GM12878 (cell line): Measurements from ENCODE around the gene RFX7. TPM values are rescaled to one million over a fixed set of nuclear protein-coding genes. Genes with fewer than 3 reads are reported as not detected.
A peak's percentile ranks its signal among the peaks of the same experiment; 100 is the strongest.

Source experiments
- ATAC-seq: fragments of 200-7000 bp; cut with Tn5 transposase; 3 replicates; pipeline ENCODE4 v1.9.1; 2020; ENCODE audit warnings: mild to moderate bottlenecking, moderate library complexity
- BruUV-seq: library from RNA; stranded (reverse); fragments of 400-500 nt; replicated peaks from 2 replicates; lab custom pipeline; 2021; lab: Mats Ljungman, UMichigan
- CTCF ChIA-PET: fragments of 300-600 bp; sonication (Branson Sonifier 250); formaldehyde crosslinking; extraction: SDS; loops from one replicate; lab custom pipeline; 2021; ENCODE audit warnings: inconsistent platforms; lab: Yijun Ruan, JAX
- POLR2A ChIA-PET: fragments of 350-600 bp; formaldehyde crosslinking; extraction: SDS; loops from one replicate; lab custom pipeline; 2021; ENCODE audit warnings: inconsistent platforms; lab: Charles Lee
- RAD21 ChIA-PET: fragments of 300-600 bp; sonication (Branson Sonifier 250); formaldehyde crosslinking; loops from one replicate; lab custom pipeline; 2023; ENCODE audit warnings: antibody characterized with exemption; ENCODE audit not compliant: unreplicated experiment; lab: Charles Lee
- SMC1A ChIA-PET: fragments of 300-600 bp; sonication (Branson Sonifier 250); formaldehyde crosslinking; loops from one replicate; lab custom pipeline; 2023; ENCODE audit not compliant: unreplicated experiment, uncharacterized antibody; lab: Charles Lee
- DNase-seq: peaks from one replicate; pipeline ENCODE4 v3.0.0-alpha.2; 2011; ENCODE audit warnings: low read depth, low spot score
- FAIRE-seq: peaks from 3 replicates; lab custom pipeline; 2011; peaks lifted over from hg19 to GRCh38; lab: Jason Lieb, UNC
- H2AFZ ChIP-seq: 2 replicates; pipeline ENCODE4 v1.6.0; 2011; ENCODE audit warnings: low read depth, low read length, control low read depth; ENCODE audit not compliant: control insufficient read depth
- H3K27ac ChIP-seq: 2 replicates; pipeline ENCODE4 v1.5.1; 2011; ENCODE audit warnings: control low read depth; ENCODE audit not compliant: control insufficient read depth, insufficient read depth
- H3K27me3 ChIP-seq, 2 experiments: replicated peaks in 1 of 2; 2 replicates each; pipeline versions ENCODE4 v1.6.0 to v1.6.1; 2011; ENCODE audit warnings: low read length in 1 of 2; ENCODE audit not compliant: control insufficient read depth in 2 of 2, insufficient read depth in 2 of 2
- H3K36me3 ChIP-seq, 2 experiments: 2 replicates each; pipeline ENCODE4 v1.5.1; 2011; ENCODE audit warnings: low read length in 1 of 2; ENCODE audit not compliant: control insufficient read depth in 2 of 2, insufficient read depth in 2 of 2
- H3K4me1 ChIP-seq: 2 replicates; pipeline ENCODE4 v1.6.1; 2011; ENCODE audit warnings: mild to moderate bottlenecking, low read length, moderate library complexity, mixed read lengths; ENCODE audit not compliant: control insufficient read depth, insufficient read depth
- H3K4me2 ChIP-seq: 2 replicates; pipeline ENCODE4 v1.6.0; 2011; ENCODE audit warnings: control low read depth; ENCODE audit not compliant: control insufficient read depth, insufficient read depth
- H3K4me3 ChIP-seq: fragments of 200-600 bp; sonication (generic); 2 replicates; pipeline ENCODE4 v1.5.1; 2016
- H3K79me2 ChIP-seq: 2 replicates; pipeline ENCODE4 v1.6.0; 2011; ENCODE audit warnings: low read length; ENCODE audit not compliant: control insufficient read depth, insufficient read depth
- H3K9ac ChIP-seq: 2 replicates; pipeline ENCODE4 v1.8.0; 2011; ENCODE audit warnings: low read length, control low read depth, mixed read lengths; ENCODE audit not compliant: control insufficient read depth, insufficient read depth
- H3K9me3 ChIP-seq: replicated peaks from 3 replicates; pipeline ENCODE4 v1.5.1; 2011; ENCODE audit warnings: mild to moderate bottlenecking, low read length; ENCODE audit not compliant: control insufficient read depth, insufficient read depth
- H4K20me1 ChIP-seq: 2 replicates; pipeline ENCODE4 v1.6.0; 2011; ENCODE audit not compliant: control insufficient read depth, insufficient read depth
- HCFC1 ChIP-seq: fragments of 150-350 bp; IDR thresholded peaks from 2 replicates; pipeline ENCODE4 v1.6.1; 2014; ENCODE audit warnings: low read length
- IKZF1 ChIP-seq: fragments of 450-650 bp; conservative IDR thresholded peaks from 2 replicates; pipeline ENCODE4 v1.6.1; 2017; ENCODE audit warnings: antibody characterized with exemption, mild to moderate bottlenecking
- SREBF1 ChIP-seq: IDR thresholded peaks from 2 replicates; pipeline ENCODE4 v1.6.1; 2012; ENCODE audit warnings: mild to moderate bottlenecking, low read length
- SUZ12 ChIP-seq: fragments of 200-600 bp; sonication (generic); IDR thresholded peaks from one replicate; pipeline ENCODE4 v1.6.1; 2018; ENCODE audit warnings: antibody characterized with exemption, mild to moderate bottlenecking; ENCODE audit not compliant: unreplicated experiment
- WGBS: methylation state at CpG from one replicate; pipeline ENCODE4 v1.1.6; 2016; ENCODE audit warnings: low lambda C conversion rate; ENCODE audit not compliant: insufficient replicate concordance, insufficient coverage; ENCODE audit errors: missing lambda C conversion rate; 5-methylcytosine and 5-hydroxymethylcytosine counted together
- in situ Hi-C: fragments of 300-500 bp; cut with MboI; formaldehyde crosslinking; loops from 9 replicates; pipeline ENCODE4 v1.14.3; 2018; ENCODE audit warnings: mixed read lengths
- intact Hi-C: fragments of 100-400 bp; cut with micrococcal nuclease; formaldehyde crosslinking; loops from one replicate; pipeline ENCODE4 v1.14.2; 2022; ENCODE audit not compliant: unreplicated experiment
- polyA plus RNA-seq, 11 experiments: library from polyadenylated mRNA; depleted of rRNA in 4 of 11; unstranded in 6 of 11; stranded (reverse) in 5 of 11; fragments of >200 nt; fragmentation: Nextera tagmentation in 4 of 11; fragmentation: Illumina TruSeq in 1 of 11; extraction: Ambion mirVana in 4 of 11; extraction: Trizol in 1 of 11; gene quantifications; 1 replicate in 1 of 11; 2 replicates in 10 of 11; pipeline versions ENCODE4 v1.2.1 to v1.2.3, GENCODE V29; 2011 to 2016; ENCODE audit warnings: inconsistent platforms in 2 of 11, missing spikeins in 2 of 11, low read depth in 1 of 11
- total RNA-seq, 4 experiments: library from RNA; depleted of rRNA in 3 of 4; stranded (reverse); fragments of >200 nt in 3 of 4; fragmentation: Illumina TruSeq in 1 of 4; extraction: Trizol in 1 of 4; gene quantifications; 2 replicates each; pipeline versions ENCODE4 v1.2.1 to v1.2.3, GENCODE V29; 2013 to 2021
- TF ChIP-seq, protein P1 (sequence below): fragments of 450-650 bp; IDR thresholded peaks from 2 replicates; pipeline ENCODE4 v1.6.1; 2014; ENCODE audit warnings: mild to moderate bottlenecking
- TF ChIP-seq, protein P2 (sequence below): fragments of 450-650 bp; IDR thresholded peaks from 2 replicates; pipeline ENCODE4 v1.6.1; 2017; ENCODE audit warnings: mild to moderate bottlenecking, low read depth, inconsistent platforms; ENCODE audit not compliant: poor library complexity, severe bottlenecking

RFX7 gene
- total and polyA plus RNA-seq, 10 of the 15 experiments (the other 5 are each of a cell fraction or from before 2014, with no cell fraction given), result 3.2 to 31.4 (median 10.7) TPM

DNA sequence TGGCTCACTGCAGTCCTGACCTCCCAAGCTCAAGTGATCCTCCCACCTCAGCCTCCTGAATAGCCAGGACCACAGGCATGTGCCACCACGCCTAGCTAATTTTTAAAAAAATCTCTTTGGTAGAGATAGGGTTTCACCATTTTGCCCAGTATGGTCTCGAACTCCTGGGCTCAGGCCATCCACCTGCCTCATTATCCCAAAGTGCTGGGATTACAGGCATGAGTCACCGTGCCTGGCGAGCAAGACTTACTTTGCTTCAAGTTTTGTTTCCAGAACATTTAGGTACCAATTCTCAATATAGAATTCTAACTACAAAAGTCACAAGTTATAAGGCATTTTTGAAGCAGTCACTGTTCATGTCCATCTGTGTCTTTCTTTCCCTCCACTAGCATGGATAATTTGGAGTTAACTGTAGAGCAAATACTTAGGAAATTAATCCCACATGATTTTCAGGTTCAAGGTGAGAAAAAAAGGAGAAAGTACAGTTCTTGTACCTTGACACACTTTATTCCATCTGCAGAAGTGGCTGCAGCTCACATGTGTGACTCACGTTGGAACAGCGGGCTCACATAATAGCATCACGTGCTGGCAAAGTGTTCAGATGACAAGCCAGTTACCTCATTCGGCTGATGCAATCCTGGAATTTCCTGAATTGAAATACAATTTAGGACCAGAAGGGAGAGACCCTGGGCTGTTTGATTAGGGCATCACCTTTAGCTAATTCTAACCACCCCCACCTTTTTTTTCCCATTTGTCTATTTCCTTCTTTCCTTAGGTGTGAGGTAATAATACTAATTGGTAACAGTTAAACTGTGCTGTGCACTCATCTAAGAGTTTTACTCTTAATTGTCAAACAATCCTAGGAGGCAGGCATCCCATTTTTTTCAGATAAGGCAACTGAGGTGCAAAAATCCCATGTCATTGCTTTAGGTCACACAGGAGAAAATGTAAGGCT is 203.3 kb downstream of the RFX7 start:
- intact Hi-C loops, result no loop called here
- no peak for ATAC-seq
- Histone ChIP-seq H3K9me3 (no peaks in the 10 kb centered on the region; the same call in 1 of the 3 replicates), H3K79me2 (no peaks in the 10 kb centered on the region), H3K9ac (no peak overlapping the region), H3K36me3 (no peaks in the 10 kb centered on the region), H3K27me3 (no peaks in the 10 kb centered on the region), H2AFZ (no peak overlapping the region), H3K4me1 (peaks cover 3% of the 10 kb centered on the region; the same call in 1 of the 2 replicates), H3K4me3 (no peak overlapping the region), H3K27ac (no peak overlapping the region), H4K20me1 (no peaks in the 10 kb centered on the region)
- in situ Hi-C loops, result no loop called here
- ChIA-PET CTCF (interaction anchor here (0.6 kb wide), 1 partner anchor 99 kb away, joined by 3 read pairs; no protein-coding TSS in a partner anchor), SMC1A (no interaction called here)
- no peak for FAIRE-seq
- WGBS, result 47% methylated on average over 8 of the region's 8 CpGs
- no peak for DNase-seq
- TF ChIP-seq IKZF1 (no peak), SREBF1 (no peak), HCFC1 (no peak)
- TF ChIP-seq, protein P1, sequence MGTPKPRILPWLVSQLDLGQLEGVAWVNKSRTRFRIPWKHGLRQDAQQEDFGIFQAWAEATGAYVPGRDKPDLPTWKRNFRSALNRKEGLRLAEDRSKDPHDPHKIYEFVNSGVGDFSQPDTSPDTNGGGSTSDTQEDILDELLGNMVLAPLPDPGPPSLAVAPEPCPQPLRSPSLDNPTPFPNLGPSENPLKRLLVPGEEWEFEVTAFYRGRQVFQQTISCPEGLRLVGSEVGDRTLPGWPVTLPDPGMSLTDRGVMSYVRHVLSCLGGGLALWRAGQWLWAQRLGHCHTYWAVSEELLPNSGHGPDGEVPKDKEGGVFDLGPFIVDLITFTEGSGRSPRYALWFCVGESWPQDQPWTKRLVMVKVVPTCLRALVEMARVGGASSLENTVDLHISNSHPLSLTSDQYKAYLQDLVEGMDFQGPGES, result no peak
- TF ChIP-seq, all 136 proteins: peak for 0
- BruUV-seq, result no TSS peak
- RAD21 ChIA-PET, result no interaction called here
- POLR2A ChIA-PET, result no interaction called here
- H3K4me2 ChIP-seq, result no peak overlapping the region

DNA sequence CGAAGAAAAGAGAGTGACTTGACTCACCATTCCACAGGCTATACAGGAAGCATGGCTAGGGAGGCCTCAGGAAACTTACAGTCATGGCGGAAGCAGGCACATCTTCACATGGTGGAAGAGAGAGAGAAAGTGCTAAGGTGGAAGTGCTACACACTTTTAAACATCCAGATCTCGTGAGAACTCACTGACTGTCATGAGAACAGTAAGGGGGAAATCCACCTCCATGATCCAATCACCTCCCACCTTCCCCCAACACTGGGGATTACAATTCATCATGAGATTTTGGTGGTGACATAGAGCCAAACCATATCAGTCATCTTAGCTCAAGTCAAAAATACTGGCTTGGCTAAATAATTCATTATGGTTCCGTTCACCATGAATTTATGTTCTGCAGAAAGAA is 205.0 kb downstream of the RFX7 start:
- ATAC-seq, result no peak
- FAIRE-seq, result peak; percentile 62
- BruUV-seq, result no TSS peak
- ChIA-PET CTCF (no interaction called here), RAD21 (no interaction called here), SMC1A (no interaction called here), POLR2A (no interaction called here)
- no peak overlapping the region for H3K27ac ChIP-seq
- H3K4me3 ChIP-seq, result no peak overlapping the region
- H3K27me3 ChIP-seq, result no peaks in the 10 kb centered on the region
- H3K4me2 ChIP-seq, result no peak overlapping the region
- H4K20me1 ChIP-seq, result no peaks in the 10 kb centered on the region
- H3K36me3 ChIP-seq, result no peaks in the 10 kb centered on the region
- 58% methylated on average over 4 of the region's 4 CpGs for WGBS
- intact Hi-C loops (no loop called here), in situ Hi-C loops (no loop called here)
- TF ChIP-seq SUZ12, result no peak
- TF ChIP-seq, protein P2, sequence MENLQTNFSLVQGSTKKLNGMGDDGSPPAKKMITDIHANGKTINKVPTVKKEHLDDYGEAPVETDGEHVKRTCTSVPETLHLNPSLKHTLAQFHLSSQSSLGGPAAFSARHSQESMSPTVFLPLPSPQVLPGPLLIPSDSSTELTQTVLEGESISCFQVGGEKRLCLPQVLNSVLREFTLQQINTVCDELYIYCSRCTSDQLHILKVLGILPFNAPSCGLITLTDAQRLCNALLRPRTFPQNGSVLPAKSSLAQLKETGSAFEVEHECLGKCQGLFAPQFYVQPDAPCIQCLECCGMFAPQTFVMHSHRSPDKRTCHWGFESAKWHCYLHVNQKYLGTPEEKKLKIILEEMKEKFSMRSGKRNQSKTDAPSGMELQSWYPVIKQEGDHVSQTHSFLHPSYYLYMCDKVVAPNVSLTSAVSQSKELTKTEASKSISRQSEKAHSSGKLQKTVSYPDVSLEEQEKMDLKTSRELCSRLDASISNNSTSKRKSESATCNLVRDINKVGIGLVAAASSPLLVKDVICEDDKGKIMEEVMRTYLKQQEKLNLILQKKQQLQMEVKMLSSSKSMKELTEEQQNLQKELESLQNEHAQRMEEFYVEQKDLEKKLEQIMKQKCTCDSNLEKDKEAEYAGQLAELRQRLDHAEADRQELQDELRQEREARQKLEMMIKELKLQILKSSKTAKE, result no peak
- H3K4me1 ChIP-seq, result peaks cover 3% of the 10 kb centered on the region; the same call in 1 of the 2 replicates
- H2AFZ ChIP-seq, result no peak overlapping the region
- no peaks in the 10 kb centered on the region; the same call in 1 of the 3 replicates for H3K9me3 ChIP-seq
- DNase-seq, result no peak
- H3K9ac ChIP-seq, result no peak overlapping the region
- no peaks in the 10 kb centered on the region for H3K79me2 ChIP-seq
